Measurements from ENCODE around the gene OGFOD3.
"Not testable (repeated sequence)": the region's sequence is repeated elsewhere in the genome, so short reads cannot be mapped to it uniquely, and the experiment has no call there.

Gene OGFOD3

DNA sequence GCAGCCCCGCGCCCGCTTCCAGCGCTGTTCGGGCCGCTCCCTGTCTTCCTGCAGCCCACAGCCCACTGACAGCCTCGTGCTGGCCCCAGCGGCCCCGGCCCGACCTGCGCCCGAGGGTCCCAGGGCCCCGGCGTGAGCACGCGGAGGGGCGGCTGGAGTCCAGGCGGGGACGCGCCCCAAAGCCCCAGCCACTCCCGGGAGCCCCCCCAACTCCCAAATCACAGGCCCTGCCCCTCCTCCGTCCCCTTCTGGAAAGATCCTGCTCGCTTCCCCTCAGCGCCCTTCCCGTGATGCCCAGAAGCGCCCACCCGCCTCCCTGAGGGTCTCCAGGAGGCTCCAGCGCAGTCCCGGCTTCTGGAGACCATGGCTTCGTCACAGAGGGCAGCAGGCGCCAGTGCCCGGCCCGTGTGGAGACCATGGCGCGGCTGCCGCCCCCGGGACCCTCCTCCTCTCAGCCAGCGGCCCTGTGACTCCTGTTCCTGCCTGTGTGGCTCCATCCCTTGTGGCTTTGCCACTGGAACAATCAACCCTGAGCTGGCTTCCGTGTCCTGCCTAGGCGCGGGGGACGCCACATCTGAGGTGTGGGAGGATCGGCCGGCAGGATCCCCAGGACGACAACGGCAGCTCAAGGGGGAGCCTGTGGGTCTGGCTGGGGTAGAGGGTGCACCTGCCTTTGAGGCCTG, 42.9 kb downstream of the OGFOD3 start:
- no peak for DNase-seq (ENCODE audit: low read depth in 2 of 2, low spot score in 1 of 2)

GRCh38 chr17:82374626-82375331, 43.6 kb downstream of the OGFOD3 start:
- DNase-seq (ENCODE audit: low read depth in 2 of 2, low spot score in 1 of 2) = no peak

DNA sequence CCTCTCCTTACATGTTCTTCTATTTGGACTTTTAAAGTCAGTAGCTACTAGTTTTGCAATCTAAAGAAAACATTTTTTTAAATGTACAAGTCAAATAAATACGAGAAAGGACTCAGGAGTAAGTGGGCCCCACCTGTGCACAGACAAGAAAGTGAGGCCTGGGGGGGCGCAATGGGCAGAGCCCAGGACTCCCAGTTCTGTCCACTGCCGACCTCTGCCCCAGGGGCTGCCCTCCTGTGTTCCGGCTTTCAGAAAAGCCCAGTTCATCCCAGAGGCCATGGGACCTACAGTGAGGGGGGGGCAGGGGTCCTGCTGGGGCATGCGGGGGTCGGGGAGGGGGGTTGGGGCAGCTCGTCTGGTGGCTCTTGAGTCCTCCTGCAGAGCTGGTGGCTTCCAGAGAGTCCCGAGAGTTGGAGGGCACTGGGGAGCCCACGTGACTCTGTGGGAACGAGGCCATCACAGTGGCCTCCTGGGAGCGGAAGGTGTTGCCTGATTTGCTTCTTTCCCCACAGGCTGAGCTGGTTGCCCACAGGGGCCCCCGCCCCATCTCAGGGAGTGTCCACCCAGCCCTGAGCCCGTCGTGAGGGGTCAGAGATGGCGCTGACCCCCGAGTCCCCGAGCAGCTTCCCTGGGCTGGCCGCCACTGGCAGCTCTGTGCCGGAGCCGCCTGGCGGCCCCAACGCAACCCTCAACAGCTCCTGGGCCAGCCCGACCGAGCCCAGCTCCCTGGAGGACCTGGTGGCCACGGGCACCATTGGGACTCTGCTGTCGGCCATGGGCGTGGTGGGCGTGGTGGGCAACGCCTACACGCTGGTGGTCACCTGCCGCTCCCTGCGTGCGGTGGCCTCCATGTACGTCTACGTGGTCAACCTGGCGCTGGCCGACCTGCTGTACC, 44.4 kb downstream of the OGFOD3 start:
- no peak for DNase-seq (ENCODE audit: low read depth in 2 of 2, low spot score in 1 of 2)

GRCh38 chr17:82373072-82373452, 45.3 kb downstream of the OGFOD3 start:
- DNase-seq (ENCODE audit: low read depth in 2 of 2, low spot score in 1 of 2) = not testable (repeated sequence)

- DNase-seq (ENCODE audit: low read depth in 2 of 2, low spot score in 1 of 2) = no peak
These were observed 45.9 kb downstream of the OGFOD3 start for GRCh38 chr17:82372249-82373071.

DNA sequence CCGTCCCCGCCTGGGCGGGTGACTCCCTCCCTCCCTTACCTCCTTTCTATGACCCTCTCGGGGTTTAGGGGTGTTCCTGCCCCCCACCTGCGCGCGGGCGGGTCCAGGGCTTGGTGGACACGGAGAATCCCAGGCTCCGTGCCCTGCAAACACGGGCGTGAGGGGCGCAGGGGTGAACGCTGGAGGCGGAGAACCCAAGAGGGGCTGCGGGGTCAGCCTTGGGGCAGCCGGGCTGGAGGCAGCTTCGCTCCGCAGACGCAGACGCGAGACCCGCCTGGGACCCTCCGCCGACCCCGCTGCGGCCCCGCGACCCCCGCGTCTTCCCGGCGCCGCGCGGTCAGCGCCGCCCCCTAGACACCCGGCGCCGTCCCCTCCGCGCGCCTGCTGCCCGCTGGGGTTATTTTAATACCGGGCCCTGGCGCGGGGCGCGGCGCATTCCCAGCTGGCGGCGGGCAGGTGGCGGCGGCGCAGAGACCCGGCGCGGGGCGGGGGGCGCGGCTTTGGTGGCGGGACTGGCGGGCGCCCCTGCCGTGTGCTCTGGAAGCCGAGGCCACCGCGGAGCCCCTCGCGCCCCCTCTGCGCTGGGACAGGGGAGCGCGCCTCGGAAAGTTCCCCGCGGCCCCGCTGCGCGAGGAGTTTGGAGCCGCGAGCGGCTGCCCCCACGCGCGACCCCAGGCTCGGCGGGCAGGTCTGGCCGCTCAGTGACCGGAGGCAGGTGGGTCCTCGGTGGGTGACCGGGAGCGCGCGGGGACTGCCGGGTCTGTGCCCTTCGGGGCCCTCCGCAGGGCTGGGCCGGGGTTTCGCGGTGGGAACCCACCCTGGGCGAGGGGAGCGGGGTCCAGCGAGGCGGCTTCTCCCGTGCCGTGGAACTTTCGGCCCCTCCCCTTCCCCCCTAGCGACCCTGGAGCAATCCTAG, 46.8 kb downstream of the OGFOD3 start, which contains the start of gene UTS2R:
Gene UTS2R, plus strand, starts transcription at position 433 of the 916 bp plus-strand sequence. CDS start 2,560 bp downstream, outside the sequence.
- no peak for DNase-seq (ENCODE audit: low read depth in 2 of 2, low spot score in 1 of 2)

DNA sequence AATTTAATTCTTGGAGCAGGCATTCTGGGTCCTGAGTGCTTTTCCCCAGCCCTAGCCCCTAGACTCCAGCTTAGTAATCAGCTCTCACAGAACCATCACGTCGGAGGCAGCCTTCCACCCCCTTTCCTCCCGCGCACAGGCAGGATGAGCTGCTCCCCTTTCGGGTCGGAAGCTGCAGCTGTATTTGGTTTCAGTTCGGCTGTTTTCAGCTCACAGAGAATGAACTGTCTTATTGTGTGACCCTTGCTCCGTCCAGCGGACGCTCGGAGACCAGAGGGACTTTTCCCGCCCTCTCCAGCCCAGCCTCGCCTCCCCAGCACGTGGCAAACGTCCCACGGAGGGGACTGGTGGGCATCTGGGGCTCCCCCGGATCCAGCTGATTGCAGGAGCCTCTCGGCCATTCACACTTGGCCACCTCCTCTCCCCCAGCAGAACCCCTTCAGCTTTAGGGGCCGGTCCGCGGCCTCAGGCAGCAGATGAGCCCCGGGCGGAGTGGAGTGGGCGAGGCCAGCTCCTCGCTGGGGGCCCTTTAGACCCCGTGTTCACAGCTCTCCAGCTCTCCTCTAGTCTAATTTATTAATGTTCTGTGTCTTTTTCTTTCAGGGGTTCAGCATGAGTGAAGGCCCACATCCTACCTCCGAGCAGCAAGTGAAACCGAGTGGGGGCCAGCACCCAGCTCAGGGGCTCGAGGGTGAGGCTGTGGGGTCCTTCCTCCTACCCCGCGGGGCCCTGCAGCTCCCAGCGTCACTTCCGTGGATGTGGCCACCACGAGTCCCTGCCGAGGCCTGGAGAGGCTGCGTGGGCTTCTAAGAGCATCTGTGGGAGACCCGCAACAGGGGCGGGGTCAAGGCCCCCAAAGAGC, 47.7 kb downstream of the OGFOD3 start:
- DNase-seq (ENCODE audit: low read depth in 2 of 2, low spot score in 1 of 2) = no peak

- no peak for DNase-seq (ENCODE audit: low read depth in 2 of 2, low spot score in 1 of 2)
These were observed 49.2 kb downstream of the OGFOD3 start for GRCh38 chr17:82369211-82369610.

- no peak for DNase-seq (ENCODE audit: low read depth in 2 of 2, low spot score in 1 of 2)
These were observed 50.5 kb downstream of the OGFOD3 start for GRCh38 chr17:82367724-82368524.

GRCh38 chr17:82366749-82367148, 51.6 kb downstream of the OGFOD3 start:
- DNase-seq (ENCODE audit: low read depth in 2 of 2, low spot score in 1 of 2) = no peak

DNA sequence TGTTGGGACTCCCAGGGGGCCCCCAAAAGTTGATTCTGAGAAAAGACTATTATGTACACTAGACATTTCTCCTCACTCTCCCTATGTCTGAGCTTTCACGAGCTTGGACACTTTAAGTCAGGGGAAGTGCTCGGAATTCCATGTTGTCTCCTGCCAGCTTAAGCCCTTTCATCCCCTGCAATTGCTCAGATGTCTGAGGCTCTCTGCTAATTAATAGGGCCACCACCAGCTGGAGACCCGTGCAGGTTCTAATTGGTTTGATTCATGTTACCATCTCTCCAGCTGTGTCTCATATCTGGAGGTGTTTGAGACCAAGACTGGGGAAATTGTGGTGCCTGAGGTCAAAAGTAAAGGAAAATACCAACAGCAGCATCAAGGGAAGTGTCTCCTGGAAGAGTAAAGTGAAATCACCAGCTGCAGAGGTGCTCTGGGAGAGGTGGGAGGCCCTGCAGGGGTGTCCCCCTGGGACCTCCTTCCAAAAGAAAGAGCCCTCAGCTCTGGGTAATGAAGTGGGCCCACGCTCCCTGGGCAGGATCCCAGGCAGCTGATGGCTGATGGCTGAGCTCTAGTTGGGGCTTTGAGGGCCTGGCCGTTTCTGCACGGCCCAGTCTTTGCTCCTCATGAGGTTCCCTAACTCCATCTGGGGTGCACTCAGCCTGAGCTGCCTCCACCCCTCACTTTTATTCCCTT, 52.6 kb downstream of the OGFOD3 start:
- no peak for DNase-seq (ENCODE audit: low read depth in 2 of 2, low spot score in 1 of 2)

- DNase-seq (ENCODE audit: low read depth in 2 of 2, low spot score in 1 of 2) = no peak
These were observed 56.3 kb downstream of the OGFOD3 start for GRCh38 chr17:82361885-82362633.

DNA sequence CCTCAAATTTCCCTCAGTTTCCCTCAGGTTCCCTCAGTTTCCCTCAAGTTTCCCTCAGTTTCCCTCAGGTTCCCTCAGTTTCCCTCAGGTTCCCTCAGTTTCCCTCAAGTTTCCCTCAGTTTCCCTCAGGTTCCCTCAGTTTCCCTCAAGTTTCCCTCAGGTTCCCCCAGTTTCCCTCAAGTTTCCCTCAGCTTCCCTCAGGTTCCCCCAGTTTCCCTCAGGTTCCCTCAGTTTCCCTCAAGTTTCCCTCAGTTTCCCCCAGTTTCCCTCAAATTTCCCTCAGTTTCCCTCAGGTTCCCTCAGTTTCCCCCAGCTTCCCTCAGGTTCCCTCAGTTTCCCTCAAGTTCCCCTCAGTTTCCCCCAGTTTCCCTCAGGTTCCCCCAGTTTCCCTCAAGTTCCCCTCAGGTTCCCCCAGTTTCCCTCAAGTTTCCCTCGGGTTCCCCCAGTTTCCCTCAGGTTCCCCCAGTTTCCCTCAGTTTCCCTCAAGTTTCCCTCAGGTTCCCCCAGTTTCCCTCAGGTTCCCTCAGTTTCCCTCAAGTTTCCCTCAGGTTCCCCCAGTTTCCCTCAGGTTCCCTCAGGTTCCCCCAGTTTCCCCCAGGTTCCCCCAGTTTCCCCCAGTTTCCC, 58.8 kb downstream of the OGFOD3 start:
- not testable (repeated sequence) for DNase-seq (ENCODE audit: low read depth in 2 of 2, low spot score in 1 of 2)

- no peak for DNase-seq (ENCODE audit: low read depth in 2 of 2, low spot score in 1 of 2)
These were observed 59.7 kb downstream of the OGFOD3 start, which contains the start of gene TEX19 for GRCh38 chr17:82358465-82359350. Gene TEX19 (plus strand): TSS chr17:82359247. CDS start chr17:82362151, 2,904 bp downstream.

- no peak for DNase-seq (ENCODE audit: low read depth in 2 of 2, low spot score in 1 of 2)
These were observed 61.0 kb downstream of the OGFOD3 start for GRCh38 chr17:82357394-82357793.

All from stimulated activated CD8-positive, alpha-beta memory T cell treated with anti-CD3 and anti-CD28 coated beads, Interleukin-4, amount 100 ng/mL, for 1 hour (primary cell).